GM21717 (cell line): ENCODE results near the gene MYLK3.
"Not testable (repeated sequence)": the region's sequence is repeated elsewhere in the genome, so short reads cannot be mapped to it uniquely, and the experiment has no call there.

Experiments
- ATAC-seq: cut with Tn5 transposase; IDR thresholded peaks from one replicate; pipeline ENCODE4 v1.9.1; 2021; ENCODE audit warnings: mild to moderate bottlenecking, moderate library complexity; ENCODE audit not compliant: unreplicated experiment

The MYLK3 gene

DNA sequence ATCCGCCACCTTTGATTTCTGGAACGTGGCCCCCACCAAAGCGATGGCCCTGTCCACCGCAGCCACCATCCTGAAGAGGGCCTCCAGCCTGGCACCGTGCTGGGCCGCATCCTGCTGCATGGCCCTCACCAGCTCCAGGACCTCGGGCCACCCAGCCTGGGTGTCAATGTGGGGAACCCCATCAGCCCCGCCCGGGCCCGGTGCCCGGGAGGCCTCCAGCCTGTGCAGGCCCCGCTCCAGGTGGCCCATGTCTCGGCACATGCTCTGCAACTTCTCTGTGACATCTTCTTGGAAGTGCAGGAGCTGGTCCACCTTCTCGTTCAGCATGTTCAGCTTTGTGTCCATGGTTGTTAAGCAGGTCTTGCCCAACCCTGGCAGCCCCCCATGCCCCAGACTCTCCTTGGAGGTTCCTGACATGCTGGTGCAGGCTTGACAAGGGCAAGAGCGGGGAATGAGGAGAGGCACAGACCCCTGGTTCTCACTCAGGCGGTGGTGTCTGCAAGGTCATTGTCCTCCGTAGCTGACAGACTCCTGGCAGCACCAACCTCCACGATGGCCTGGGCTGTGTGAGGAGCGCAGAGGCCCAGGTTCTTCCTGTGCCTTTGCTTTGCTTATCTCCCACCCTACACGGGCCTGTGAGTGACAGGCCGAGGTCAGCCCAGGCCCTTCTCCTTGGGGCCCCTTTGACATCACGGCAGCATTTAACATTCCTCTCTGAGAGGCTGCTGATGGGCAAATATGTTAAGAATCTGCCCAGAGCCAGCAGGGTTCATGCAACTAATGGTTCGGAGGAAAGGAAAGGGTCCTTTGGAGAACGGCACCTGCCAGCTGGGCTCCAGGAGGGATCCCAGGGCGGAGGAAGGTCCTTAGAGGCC is at the start of gene MYLK3:
TSS of gene MYLK3 (minus strand) at position 568 of the 875 bp plus-strand sequence. CDS start at position 417, 151 bp downstream.
- no peak for ATAC-seq

GRCh38 chr16:46797501-46797900 is 49.4 kb upstream of the MYLK3 start:
- no peak for ATAC-seq

- ATAC-seq = no peak
Measured at GRCh38 chr16:46796764-46797269, 48.7 kb upstream of the MYLK3 start.

DNA sequence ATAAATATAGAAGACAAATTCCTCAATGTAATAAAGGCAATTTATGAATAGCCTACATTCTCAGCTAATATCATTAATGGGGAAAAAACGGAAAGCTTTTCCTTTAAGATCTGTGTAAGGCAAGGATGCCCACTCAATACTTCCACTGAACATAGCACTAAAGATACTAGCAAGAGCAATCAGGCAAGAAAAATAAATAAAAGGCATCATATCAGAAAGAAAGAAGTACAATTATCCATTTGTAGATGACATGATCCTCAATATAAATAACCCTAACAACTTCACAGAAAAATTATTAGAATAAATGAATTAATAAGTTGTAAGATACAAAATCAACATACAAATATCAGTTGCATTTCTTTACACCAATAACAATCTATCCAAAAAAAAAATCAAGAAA is 45.7 kb upstream of the MYLK3 start:
- ATAC-seq = no peak

DNA sequence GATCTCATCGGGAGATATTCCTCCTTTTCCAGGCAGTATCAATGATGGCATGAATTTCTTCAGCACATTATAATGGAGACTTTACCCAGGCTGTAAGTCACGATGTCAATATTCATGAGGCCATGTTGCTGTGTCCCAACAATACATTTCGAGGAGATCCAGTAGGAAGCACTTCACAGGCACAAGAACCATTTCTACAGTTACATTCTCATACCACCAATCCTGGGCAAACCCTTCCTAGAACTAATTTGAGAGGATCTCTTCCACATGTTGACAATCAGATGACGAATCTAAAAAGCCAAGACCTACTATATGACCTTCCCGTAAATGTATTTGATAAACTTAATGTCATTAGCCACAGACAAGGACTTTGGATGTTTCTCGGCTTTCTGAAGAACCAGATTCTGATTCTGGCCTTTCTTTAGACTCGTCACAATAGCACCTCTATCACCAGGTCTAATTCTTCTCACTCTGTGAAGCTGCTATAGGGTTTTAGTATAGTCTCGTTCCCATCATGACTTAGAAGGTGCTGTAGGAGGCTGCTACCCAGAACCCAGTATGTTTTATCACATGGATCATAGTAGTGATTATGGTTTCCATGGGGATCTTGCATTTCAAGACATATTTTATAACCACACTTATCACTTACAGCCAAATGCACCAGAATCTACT is 42.6 kb upstream of the MYLK3 start:
- ATAC-seq = no peak

GRCh38 chr16:46789499-46790414 is 41.6 kb upstream of the MYLK3 start:
- peak; percentile 77 for ATAC-seq

DNA sequence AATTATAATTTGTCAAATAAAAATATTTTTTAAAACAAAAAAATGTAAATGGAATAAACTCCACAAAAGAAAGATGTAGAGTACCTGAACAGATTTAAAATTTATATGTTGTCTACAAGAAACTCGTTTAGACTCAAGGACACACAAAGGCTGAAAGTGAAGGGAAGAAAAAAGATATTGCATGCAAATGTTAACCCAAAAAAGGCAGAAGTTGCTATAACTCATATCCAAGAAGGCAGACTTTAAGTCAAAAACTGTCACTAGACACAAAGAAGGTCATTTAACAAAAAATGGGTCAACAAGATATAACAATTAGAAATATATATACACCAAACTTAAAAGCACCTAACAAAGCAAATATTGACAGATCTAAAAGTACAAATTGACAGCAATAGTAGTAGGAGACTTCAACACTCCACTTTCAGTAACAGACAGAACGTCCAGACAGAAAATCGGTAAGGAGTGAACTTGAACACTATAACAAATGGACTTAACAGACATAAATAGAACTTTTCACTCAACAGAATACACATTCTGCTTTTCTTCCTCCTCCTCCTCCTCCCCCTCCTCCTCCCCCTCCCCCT is 40.8 kb upstream of the MYLK3 start:
- ATAC-seq = no peak

DNA sequence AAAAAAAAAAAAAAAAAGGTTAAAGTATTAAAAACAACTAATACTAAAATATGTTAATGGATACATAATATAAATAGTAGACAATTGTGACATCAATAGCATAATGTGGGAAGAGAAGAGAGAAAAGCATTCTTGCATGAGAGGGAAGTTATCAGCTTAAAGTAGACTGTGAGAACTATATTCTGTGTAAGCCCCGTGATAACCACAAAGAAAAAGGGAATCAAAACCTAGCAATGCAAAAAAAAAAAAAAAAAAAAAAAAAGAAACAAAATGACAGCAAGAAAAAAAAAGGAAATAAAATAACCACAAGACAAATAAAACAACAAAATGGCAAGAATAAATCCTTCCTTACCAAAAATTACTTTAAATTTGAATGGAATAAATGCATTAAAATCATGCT is 39.8 kb upstream of the MYLK3 start:
- ATAC-seq = peak; percentile 33

DNA sequence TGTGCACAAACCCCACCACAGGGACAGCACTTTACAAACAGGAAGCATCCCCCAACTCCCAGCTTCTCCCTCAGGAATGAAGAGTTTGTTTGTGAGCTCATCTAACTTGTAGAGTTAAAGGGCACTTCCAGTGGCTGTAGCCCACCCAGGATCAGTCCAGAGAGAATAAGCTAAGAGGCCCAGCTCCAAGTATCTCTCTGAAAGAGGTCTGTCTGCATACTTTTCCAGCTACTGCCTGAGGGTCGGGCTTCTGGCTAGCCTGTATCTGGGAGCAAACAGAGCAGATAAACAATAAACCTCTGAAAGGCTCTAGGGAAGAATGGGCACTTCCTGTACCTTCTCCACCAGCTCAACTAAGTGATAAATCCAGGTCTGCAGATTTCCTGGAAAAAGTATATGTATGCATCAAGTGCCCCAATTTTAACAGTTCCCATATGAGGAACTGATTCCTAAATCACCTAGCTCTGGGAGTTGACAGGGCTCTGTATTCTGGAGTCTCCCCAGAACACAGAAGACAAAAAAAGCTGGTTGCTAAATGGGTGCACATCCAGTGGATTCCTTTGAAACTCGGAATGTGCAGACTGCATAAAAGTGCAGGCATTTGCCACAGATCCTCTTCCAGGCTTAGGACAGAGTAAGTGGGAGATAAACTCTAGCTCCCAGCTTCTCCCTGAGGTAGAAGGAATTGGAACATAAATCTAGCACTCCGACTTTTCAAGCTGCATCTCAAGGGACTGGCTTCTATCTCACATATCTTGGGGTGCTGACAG is 37.1 kb upstream of the MYLK3 start:
- no peak for ATAC-seq

- not testable (repeated sequence) for ATAC-seq
Measured at GRCh38 chr16:46784569-46784968, 36.4 kb upstream of the MYLK3 start.

DNA sequence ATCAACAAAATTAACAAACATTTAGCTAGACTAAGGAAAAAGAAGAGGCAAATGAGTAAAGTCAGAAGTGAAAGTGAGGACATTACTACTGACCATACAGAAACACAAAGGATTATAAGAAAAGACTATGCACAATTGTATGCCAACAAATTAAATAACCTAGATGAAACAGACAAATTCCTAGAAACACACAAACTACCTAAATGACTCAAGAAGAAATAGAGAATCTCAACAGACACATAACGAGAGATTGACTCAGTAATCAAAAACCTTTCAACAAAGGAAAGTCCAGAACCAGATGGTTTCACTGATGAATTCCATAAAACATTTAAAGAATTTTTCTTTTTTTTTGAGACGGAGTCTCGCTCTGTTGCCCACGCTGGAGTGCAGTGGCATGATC is 35.7 kb upstream of the MYLK3 start:
- ATAC-seq = no peak

GRCh38 chr16:46782320-46782719 is 34.2 kb upstream of the MYLK3 start:
- ATAC-seq = no peak

DNA sequence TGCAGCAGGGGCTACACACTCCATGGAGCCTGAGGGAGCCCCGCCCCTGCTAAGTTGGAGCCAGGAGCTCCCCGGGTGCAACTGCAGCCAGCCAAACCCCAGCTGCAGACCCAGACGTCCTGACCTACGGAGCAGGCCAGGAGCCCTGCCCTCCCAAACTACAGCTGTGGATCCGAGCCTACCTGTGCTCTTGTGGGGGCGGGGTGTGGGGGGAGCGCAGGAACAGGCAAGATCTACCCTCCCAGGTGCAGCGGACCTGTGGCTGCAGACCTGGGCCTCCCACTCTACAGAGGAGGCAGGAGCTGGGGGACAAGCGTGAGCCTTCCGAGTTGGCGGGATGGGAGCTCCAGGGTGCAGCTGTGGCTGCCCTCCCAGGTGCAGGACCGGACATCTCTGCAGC is 29.7 kb upstream of the MYLK3 start:
- ATAC-seq = no peak

DNA sequence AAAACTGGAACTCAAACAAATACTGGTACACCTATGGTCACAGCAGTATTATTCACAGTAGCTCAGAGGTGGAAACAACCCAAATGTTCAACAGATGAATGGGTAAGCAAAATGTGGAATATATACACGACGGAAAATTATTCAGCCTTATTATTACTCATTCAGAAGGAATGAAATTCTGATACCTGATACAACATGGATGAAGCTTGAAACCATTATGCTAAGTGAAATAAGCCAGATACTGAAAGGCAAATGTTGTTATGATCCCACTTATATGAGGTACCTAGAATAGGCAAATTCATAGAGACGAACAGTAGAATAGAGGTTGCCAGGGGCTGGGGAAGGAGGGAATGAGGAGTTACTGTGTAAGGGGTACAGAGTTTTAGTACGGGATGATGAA is 27.1 kb upstream of the MYLK3 start:
- no peak for ATAC-seq

DNA sequence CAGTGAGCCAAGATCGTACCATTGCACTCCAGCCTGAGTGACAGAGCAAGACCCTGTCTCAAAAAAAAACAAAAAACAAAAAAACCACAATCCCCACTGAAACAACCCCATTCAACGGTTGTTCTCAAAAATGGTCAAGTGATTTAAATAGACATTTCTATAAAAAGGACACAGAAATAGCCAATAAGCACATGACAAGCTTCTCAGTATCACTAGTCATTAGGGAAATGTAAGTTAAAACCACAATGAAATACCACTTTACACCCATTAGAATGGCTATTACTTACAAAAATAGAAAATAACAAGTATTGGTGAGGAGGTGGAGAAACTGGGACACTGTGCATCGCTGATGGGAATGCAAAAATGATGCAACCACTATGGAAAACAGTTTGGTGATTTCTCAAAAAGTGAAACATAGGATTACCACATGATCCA is 26.6 kb upstream of the MYLK3 start:
- no peak for ATAC-seq

DNA sequence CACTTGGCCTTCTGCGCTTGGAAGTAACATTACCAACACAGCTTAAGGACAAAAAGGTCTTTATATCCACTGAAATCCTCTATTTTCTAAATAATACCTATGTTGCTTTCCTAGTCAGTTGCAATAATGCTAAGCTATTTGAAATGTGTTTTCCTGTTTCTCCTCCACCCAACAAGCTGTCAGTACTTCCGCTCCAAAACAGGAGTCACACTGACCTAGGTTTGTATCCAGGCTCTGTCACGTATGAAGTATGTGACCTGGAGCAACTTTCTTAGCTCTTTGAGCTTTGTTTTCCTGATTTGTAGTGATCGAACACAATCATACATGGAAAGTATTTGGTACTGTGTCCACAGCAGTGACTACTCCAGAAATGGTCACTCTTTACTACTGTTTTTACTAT is 24.3 kb upstream of the MYLK3 start:
- no peak for ATAC-seq

DNA sequence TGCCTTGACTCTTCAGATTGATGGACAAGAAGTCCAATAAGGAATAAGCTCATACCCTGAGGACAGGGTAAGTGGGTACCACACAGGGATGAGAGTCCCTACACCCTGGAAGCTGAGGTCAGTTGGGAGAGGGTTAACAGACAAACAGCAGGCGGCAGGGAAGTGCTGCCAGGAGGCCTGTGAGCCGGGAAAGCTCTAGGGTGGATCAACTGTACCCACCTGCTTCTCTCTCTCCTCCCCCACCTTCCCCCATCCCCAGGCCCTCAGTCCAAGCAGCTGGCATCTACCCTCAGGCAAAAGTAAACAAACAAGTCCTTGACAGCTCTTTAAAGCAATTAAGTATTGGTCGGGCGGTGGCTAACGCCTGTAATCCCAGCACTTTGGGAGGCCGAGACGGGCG is 20.7 kb upstream of the MYLK3 start:
- no peak for ATAC-seq

DNA sequence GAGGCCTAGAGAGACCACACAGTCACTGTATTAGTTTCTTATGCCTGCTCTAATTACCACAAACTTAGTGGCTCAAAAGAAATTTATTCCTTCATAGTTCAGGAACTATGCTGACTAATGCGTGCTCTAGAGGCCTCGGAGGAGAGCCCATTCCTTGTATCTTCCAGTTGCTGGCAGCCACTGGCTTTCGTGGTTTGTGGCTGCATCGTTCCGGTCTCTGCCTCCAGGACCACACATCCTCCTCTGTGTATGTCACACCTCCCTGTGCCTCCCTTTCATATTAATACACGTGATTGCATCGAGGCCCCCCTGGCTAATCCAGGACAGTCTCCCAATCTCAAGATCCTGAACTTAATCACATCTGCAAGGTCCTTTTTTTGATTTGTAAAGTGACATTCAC is 16.9 kb upstream of the MYLK3 start:
- no peak for ATAC-seq

DNA sequence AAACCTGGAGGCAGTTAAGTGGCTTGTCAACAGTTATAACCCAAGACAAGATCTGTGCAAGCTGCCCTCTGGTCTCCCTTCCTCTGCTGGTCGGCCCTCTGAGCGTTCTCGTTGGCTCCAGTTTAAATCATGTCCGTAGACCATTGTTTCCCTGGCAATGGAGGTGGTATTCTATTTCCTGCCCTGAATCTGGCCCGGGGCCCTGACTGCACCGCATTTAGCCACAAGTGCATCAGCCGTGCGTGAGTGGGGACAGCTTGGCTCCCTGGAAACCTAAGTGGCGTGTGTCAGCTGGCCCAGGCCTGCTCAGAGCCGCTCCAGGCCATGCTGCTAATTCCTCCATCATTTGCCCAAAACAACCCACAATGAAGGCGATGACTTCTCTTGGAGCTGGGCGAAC is 15.0 kb upstream of the MYLK3 start:
- no peak for ATAC-seq

DNA sequence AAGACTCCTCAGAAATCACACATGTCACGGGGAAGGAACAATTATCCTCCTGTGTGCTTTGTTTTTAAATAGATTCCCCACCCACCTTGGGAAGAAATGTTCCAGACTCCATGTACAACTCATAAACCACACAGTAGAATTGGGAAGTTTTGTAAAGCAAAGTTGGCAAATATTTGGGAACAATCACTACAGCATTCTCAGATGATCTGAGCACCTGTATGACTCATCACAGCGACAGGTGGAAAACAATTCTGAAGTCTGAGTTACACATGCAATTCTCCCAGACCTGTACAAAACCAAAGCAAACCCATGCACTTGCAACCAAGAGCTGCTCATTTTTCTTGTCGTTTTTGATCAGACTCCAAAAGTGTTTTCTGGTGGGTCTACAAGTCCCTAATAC is 14.4 kb upstream of the MYLK3 start:
- no peak for ATAC-seq
